Heart right ventricle (tissue), 16 donors: ENCODE results near the gene DPF1. TPM values are rescaled to one million over a fixed set of nuclear protein-coding genes. Genes with fewer than 3 reads are reported as not detected.

ENCODE experiments used
- ATAC-seq, 8 donors: fragments of 200-7000 bp; cut with Tn5 transposase; one replicate each; pipeline ENCODE4 v1.9.1; 2020; ENCODE audit warnings: mild to moderate bottlenecking in 8 of 8, moderate library complexity in 8 of 8, moderate number of reproducible peaks in 1 of 8
- DNase-seq, 2 donors: peaks; one replicate each; pipeline ENCODE4 v3.0.0-alpha.2; 2020
- H3K27ac ChIP-seq, 10 donors: fragments of 200-600 bp; sonication (generic) in 2 of 10; one replicate each; pipeline versions ENCODE4 v1.5.0 to v1.8.0; 2020 to 2022; ENCODE audit warnings: mild to moderate bottlenecking in 3 of 10
- H3K27me3 ChIP-seq, 7 donors: fragments of 200-600 bp; one replicate each; pipeline ENCODE4 v1.8.0; 2021 to 2022; ENCODE audit warnings: mild to moderate bottlenecking in 2 of 7
- H3K36me3 ChIP-seq, 9 donors: fragments of 200-600 bp; sonication (generic) in 1 of 9; one replicate each; pipeline versions ENCODE4 v1.5.0 to v1.8.0; 2020 to 2022; ENCODE audit warnings: mild to moderate bottlenecking in 2 of 9
- H3K4me1 ChIP-seq, 9 donors: fragments of 200-600 bp; sonication (generic) in 1 of 9; one replicate each; pipeline versions ENCODE4 v1.5.0 to v1.8.0; 2020 to 2022; ENCODE audit warnings: mild to moderate bottlenecking in 4 of 9
- H3K4me3 ChIP-seq, 10 donors: fragments of 200-600 bp; sonication (generic) in 2 of 10; one replicate each; pipeline versions ENCODE4 v1.5.0 to v1.8.0; 2020 to 2022; ENCODE audit warnings: mild to moderate bottlenecking in 7 of 10, moderate library complexity in 2 of 10
- H3K9me3 ChIP-seq, 11 donors: fragments of 200-600 bp in 10 of 11; sonication (generic) in 2 of 11; one replicate each; pipeline versions ENCODE4 v1.5.0 to v1.8.0; 2013 to 2022; ENCODE audit warnings: mild to moderate bottlenecking in 2 of 11, control low read depth in 1 of 11, moderate library complexity in 1 of 11
- WGBS, 2 donors: extraction: QIAGEN DNeasy Blood & Tissue Kit; methylation state at CpG; one replicate each; pipeline ENCODE4 v1.1.7; 2013; ENCODE audit warnings: inconsistent platforms in 1 of 2; 5-methylcytosine and 5-hydroxymethylcytosine counted together
- intact Hi-C, 10 donors: fragments of 100-400 bp; cut with DNase I; formaldehyde crosslinking; loops; one replicate each; pipeline versions ENCODE4 v1.11.1 to v1.14.2; 2022
- polyA plus RNA-seq, 2 donors: library from polyadenylated mRNA; stranded (reverse); fragments of 200-250 nt; gene quantifications; one replicate each; pipeline ENCODE4 v1.2.3, GENCODE V29; 2013
- total RNA-seq, 10 donors: library from RNA; stranded (reverse); fragmentation: NEBNext Ultra II Directional in 3 of 10; extraction: Animal tissue kit (Norgen Biotek cat#: 25700) in 3 of 10; gene quantifications; one replicate each; pipeline versions ENCODE4 v1.2.1 to v1.2.4, GENCODE V29; 2021 to 2023
- TF ChIP-seq, protein P1 (sequence below), 9 donors: fragments of 200-600 bp; sonication (generic) in 2 of 9; IDR thresholded peaks; one replicate each; pipeline versions ENCODE4 v1.5.0 to v1.8.0; 2021 to 2022; ENCODE audit warnings: antibody characterized with exemption in 9 of 9, mild to moderate bottlenecking in 5 of 9, moderate library complexity in 1 of 9
- donor health status: Arrhythmogenic right ventricular cardiomyopathy.
- donor health status: ischemic (EF 13 %, LVEDD 7.1; RV severe dilation, severe dysfunction).
- donor health status: healthy with polysubstance abuse.
- donor health status: DM: no; HTN: yes; CAD: no.
- donor health status: DM: no; HTN: no; CAD: no.
- donor health status: ischemic (EF 25% LVEDD 6.9; RV normal size, moderate dysfunction).
- donor health status: ischemic (EF 25% LVEDD 5.7; RV mildly dilated, moderate dysfunction).
- donor health status: healthy.
- donor health status: DM: yes; HTN: yes; CAD: no.
- donor health status: Ischemic cardiomyopathy.
- donor health status: ischemic (EF 35%, LVEDD 5.7; RV mildly dilated, moderate dysfunction).
- donor health status: nonischemic (EF 11% LVEDD 7.7; RV severe dilation, severe dysfunction).
- donor health status: DM: yes; HTN: yes; CAD: no.
- donor health status: PGD.
- donor health status: ischemic (EF 29% LVEDD 5.4; RV normal size, mild dysfunction).
- donor health status: nonischemic (EF 23%, LVEDD 6.1; RV moderate dilation, normal function).

Gene DPF1
- total and polyA plus RNA-seq, 12 donors, result 0.09 to 0.72 (median 0.29) TPM; not detected in 5

DNA sequence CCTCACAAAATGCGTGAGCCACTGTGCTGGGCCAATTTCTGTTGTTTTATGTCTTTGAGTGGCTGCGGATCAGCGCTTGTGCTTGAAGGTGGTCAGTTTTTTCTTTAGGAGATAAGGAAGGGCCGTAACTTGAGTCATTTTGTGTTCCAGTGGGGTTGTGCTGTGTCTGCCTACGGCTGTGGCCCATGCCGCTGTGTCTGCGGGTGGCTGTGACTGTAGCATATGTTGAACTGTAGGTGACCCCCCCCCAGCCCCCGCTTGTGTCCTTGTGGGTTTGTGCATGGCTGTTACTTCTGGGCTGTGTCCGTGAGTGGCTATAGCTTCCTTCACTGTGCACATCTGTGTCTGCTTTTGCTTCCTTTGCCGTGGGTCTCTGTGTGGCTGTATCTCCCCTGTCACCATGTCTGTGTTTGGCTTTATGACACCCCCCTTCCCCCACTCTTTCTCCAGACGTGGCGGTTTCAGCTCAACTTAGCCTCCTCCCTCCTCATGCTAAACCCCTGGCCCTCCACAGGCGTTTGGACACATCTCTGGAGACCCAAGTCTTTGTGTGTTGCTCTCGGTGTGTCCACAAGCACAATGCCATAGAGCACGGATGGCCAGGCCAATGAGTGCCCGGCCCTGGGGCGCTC, 31.5 kb upstream of the DPF1 start:
- Histone ChIP-seq H3K27ac (peak overlapping the region; percentile 56 to 98 (median 94)), H3K4me1 (peaks cover 6 to 65% (median 37%) of the 10 kb centered on the region in 9 donors), H3K4me3 (peak overlapping the region; percentile 58 to 86 (median 72)), H3K27me3 (peaks cover 0 to 31% (median 0%) of the 10 kb centered on the region in 7 donors), H3K9me3 (no peaks in the 10 kb centered on the region), H3K36me3 (no peaks in the 10 kb centered on the region)
- DNase-seq (no peak), ATAC-seq (no peak)
- WGBS, 2 donors, result 35 to 44% methylated on average over 17 of the region's 17 CpGs
- intact Hi-C loops, result loop anchor here in 2 of 10 donors (1.0 to 5.0 kb wide), 2 partner anchors 11 to 62 kb away; partner anchors contain the start of genes KCNK6 (in 1 of the 2) and YIF1B (in 1 of the 2)
- TF ChIP-seq, protein P1, sequence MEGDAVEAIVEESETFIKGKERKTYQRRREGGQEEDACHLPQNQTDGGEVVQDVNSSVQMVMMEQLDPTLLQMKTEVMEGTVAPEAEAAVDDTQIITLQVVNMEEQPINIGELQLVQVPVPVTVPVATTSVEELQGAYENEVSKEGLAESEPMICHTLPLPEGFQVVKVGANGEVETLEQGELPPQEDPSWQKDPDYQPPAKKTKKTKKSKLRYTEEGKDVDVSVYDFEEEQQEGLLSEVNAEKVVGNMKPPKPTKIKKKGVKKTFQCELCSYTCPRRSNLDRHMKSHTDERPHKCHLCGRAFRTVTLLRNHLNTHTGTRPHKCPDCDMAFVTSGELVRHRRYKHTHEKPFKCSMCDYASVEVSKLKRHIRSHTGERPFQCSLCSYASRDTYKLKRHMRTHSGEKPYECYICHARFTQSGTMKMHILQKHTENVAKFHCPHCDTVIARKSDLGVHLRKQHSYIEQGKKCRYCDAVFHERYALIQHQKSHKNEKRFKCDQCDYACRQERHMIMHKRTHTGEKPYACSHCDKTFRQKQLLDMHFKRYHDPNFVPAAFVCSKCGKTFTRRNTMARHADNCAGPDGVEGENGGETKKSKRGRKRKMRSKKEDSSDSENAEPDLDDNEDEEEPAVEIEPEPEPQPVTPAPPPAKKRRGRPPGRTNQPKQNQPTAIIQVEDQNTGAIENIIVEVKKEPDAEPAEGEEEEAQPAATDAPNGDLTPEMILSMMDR (IDR thresholded peaks at IDR 0.05), result no peak

DNA sequence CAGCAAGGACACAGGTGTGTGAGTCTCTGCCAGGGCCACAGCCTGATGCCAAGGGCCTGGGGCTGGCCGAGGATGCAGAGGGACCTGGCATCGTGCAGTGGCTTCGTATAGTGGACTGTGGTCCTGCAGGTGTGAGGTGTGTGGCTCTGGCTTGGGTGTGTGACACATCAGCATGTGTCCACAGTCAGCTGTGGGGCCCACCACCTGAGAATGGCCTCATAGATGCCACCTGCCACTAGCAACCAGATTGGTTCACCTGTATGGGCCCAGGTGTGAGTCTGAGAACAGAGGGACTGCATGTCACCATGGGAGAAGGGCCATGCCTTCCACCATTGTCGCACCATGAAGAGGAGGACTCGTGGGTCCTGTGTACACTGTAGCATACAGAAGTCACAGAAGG, 29.8 kb upstream of the DPF1 start:
- H3K36me3 ChIP-seq, result no peaks in the 10 kb centered on the region
- DNase-seq (no peak), ATAC-seq (no peak)
- peaks cover 6 to 77% (median 37%) of the 10 kb centered on the region in 9 donors for H3K4me1 ChIP-seq
- H3K9me3 ChIP-seq, result no peaks in the 10 kb centered on the region
- peak overlapping the region; percentile 81 to 98 (median 94) for H3K27ac ChIP-seq
- 65 to 83% methylated on average over 5 of the region's 5 CpGs for WGBS, 2 donors
- intact Hi-C loops, result loop anchor here in 3 of 10 donors (5.0 kb wide), 1 partner anchor 64 kb away; the partner anchor contains the start of genes KCNK6 (in 3 of the 3) and YIF1B (in 3 of the 3)
- TF ChIP-seq, protein P1 (IDR thresholded peaks at IDR 0.05), result no peak
- peak overlapping the region in 8 of 10 donors; percentile 41 to 86 (median 72) for H3K4me3 ChIP-seq
- H3K27me3 ChIP-seq, result peaks cover 0 to 31% (median 0%) of the 10 kb centered on the region in 7 donors

DNA sequence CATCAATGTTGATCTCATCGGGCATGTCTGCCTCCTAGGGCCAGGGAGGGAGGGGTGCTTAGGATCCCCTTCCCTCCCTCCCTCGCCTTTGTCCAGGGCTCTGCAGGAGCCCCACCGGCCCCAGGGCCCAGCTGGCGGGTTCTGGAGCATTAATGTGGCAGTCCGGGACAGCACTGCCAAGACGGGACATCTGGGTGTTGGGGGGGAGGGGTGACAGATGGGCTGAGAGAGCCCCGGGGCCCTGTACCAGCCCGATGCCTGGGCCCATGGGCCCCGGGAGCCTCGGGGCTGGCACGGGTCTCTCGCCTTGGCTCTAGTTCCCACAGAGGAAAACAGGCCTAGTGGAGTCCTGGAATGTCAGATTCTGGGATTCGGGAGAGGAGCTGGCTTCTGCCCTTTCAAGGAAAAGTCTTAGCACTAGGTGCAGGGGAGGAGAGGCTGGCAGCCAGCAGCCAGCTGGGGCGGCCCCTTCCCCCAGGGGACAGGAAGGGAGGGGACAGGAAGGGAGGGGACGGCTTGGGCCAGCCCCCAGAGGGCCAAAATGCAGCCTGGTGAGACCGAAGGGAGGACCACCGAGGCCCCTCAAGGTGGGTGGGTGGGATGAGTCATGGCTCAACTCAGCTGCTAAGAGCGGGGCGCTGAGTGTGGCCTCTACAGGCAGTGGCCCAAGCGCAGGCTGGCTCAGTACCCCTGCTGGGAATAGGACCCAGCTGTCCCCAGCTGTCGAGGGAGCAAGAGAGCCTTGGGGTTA, 29.1 kb upstream of the DPF1 start:
- Histone ChIP-seq H3K4me1 (peaks cover 6 to 80% (median 37%) of the 10 kb centered on the region in 9 donors), H3K36me3 (peaks cover 0 to 5% (median 0%) of the 10 kb centered on the region in 9 donors), H3K27ac (peak overlapping the region; percentile 81 to 98 (median 94)), H3K27me3 (peaks cover 0 to 31% (median 0%) of the 10 kb centered on the region in 7 donors), H3K9me3 (no peaks in the 10 kb centered on the region), H3K4me3 (peak overlapping the region; percentile 23 to 86 (median 70))
- intact Hi-C loops, result loop anchor here in 3 of 10 donors (5.0 kb wide), 1 partner anchor 64 kb away; the partner anchor contains the start of genes KCNK6 (in 3 of the 3) and YIF1B (in 3 of the 3)
- ATAC-seq, result peak in 7 of 8 donors; percentile 14 to 56 (median 47)
- 31 to 38% methylated on average over 21 of the region's 21 CpGs for WGBS, 2 donors
- TF ChIP-seq, protein P1 (IDR thresholded peaks at IDR 0.05), result no peak
- DNase-seq, result peak; percentile 65 to 69

DNA sequence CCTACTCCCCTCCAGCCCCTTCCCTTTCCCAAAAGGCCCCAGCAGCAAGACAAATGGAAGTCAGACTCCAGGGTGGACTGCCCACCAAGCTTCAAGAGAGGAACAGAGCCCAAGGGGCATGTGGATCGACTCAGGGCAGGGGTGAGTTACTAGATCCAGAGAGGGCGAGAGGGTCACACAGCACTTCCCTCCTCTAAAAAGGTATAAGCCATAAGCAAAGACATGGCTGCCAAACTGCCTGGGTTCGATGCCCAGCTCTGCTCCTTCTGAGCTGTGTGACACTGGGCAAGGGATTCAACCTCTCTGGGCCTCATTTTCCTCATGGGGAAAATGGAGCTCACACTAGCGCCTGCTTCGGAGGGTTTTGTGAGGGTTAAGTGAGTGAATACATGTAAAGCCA, 28.4 kb upstream of the DPF1 start:
- Histone ChIP-seq H3K36me3 (peaks cover 0 to 5% (median 0%) of the 10 kb centered on the region in 9 donors), H3K4me1 (peaks cover 6 to 87% (median 42%) of the 10 kb centered on the region in 9 donors), H3K9me3 (no peaks in the 10 kb centered on the region), H3K27ac (peak overlapping the region; percentile 81 to 98 (median 94)), H3K4me3 (peak overlapping the region; percentile 23 to 86 (median 70)), H3K27me3 (peaks cover 0 to 29% (median 0%) of the 10 kb centered on the region in 7 donors)
- DNase-seq (no peak), ATAC-seq (no peak)
- TF ChIP-seq, protein P1 (IDR thresholded peaks at IDR 0.05), result no peak
- intact Hi-C loops, result loop anchor here in 3 of 10 donors (5.0 kb wide), 1 partner anchor 65 kb away; the partner anchor contains the start of genes KCNK6 (in 3 of the 3) and YIF1B (in 3 of the 3)
- WGBS, 2 donors, result 80 to 92% methylated on average over 5 of the region's 5 CpGs
